GM12878 (cell line): ENCODE results near the gene THRB. TPM values are rescaled to one million over a fixed set of nuclear protein-coding genes. Genes with fewer than 3 reads are reported as not detected.

Experiments used
- ATAC-seq: fragments of 200-7000 bp; cut with Tn5 transposase; 3 replicates; pipeline ENCODE4 v1.9.1; 2020; ENCODE audit warnings: mild to moderate bottlenecking, moderate library complexity
- BruUV-seq: library from RNA; stranded (reverse); fragments of 400-500 nt; replicated peaks from 2 replicates; lab custom pipeline; 2021; lab: Mats Ljungman, UMichigan
- CTCF ChIA-PET: fragments of 300-600 bp; sonication (Branson Sonifier 250); formaldehyde crosslinking; extraction: SDS; loops from one replicate; lab custom pipeline; 2021; ENCODE audit warnings: inconsistent platforms; lab: Yijun Ruan, JAX
- POLR2A ChIA-PET: fragments of 350-600 bp; formaldehyde crosslinking; extraction: SDS; loops from one replicate; lab custom pipeline; 2021; ENCODE audit warnings: inconsistent platforms; lab: Charles Lee
- RAD21 ChIA-PET: fragments of 300-600 bp; sonication (Branson Sonifier 250); formaldehyde crosslinking; loops from one replicate; lab custom pipeline; 2023; ENCODE audit warnings: antibody characterized with exemption; ENCODE audit not compliant: unreplicated experiment; lab: Charles Lee
- SMC1A ChIA-PET: fragments of 300-600 bp; sonication (Branson Sonifier 250); formaldehyde crosslinking; loops from one replicate; lab custom pipeline; 2023; ENCODE audit not compliant: unreplicated experiment, uncharacterized antibody; lab: Charles Lee
- DNase-seq: peaks from one replicate; pipeline ENCODE4 v3.0.0-alpha.2; 2011; ENCODE audit warnings: low read depth, low spot score
- FAIRE-seq: peaks from 3 replicates; lab custom pipeline; 2011; peaks lifted over from hg19 to GRCh38; lab: Jason Lieb, UNC
- H2AFZ ChIP-seq: 2 replicates; pipeline ENCODE4 v1.6.0; 2011; ENCODE audit warnings: low read depth, low read length, control low read depth; ENCODE audit not compliant: control insufficient read depth
- H3K27ac ChIP-seq: 2 replicates; pipeline ENCODE4 v1.5.1; 2011; ENCODE audit warnings: control low read depth; ENCODE audit not compliant: control insufficient read depth, insufficient read depth
- H3K27me3 ChIP-seq, 2 experiments: replicated peaks in 1 of 2; 2 replicates each; pipeline versions ENCODE4 v1.6.0 to v1.6.1; 2011; ENCODE audit warnings: low read length in 1 of 2; ENCODE audit not compliant: control insufficient read depth in 2 of 2, insufficient read depth in 2 of 2
- H3K36me3 ChIP-seq, 2 experiments: 2 replicates each; pipeline ENCODE4 v1.5.1; 2011; ENCODE audit warnings: low read length in 1 of 2; ENCODE audit not compliant: control insufficient read depth in 2 of 2, insufficient read depth in 2 of 2
- H3K4me1 ChIP-seq: 2 replicates; pipeline ENCODE4 v1.6.1; 2011; ENCODE audit warnings: mild to moderate bottlenecking, low read length, moderate library complexity, mixed read lengths; ENCODE audit not compliant: control insufficient read depth, insufficient read depth
- H3K4me2 ChIP-seq: 2 replicates; pipeline ENCODE4 v1.6.0; 2011; ENCODE audit warnings: control low read depth; ENCODE audit not compliant: control insufficient read depth, insufficient read depth
- H3K4me3 ChIP-seq: fragments of 200-600 bp; sonication (generic); 2 replicates; pipeline ENCODE4 v1.5.1; 2016
- H3K79me2 ChIP-seq: 2 replicates; pipeline ENCODE4 v1.6.0; 2011; ENCODE audit warnings: low read length; ENCODE audit not compliant: control insufficient read depth, insufficient read depth
- H3K9ac ChIP-seq: 2 replicates; pipeline ENCODE4 v1.8.0; 2011; ENCODE audit warnings: low read length, control low read depth, mixed read lengths; ENCODE audit not compliant: control insufficient read depth, insufficient read depth
- H3K9me3 ChIP-seq: replicated peaks from 3 replicates; pipeline ENCODE4 v1.5.1; 2011; ENCODE audit warnings: mild to moderate bottlenecking, low read length; ENCODE audit not compliant: control insufficient read depth, insufficient read depth
- H4K20me1 ChIP-seq: 2 replicates; pipeline ENCODE4 v1.6.0; 2011; ENCODE audit not compliant: control insufficient read depth, insufficient read depth
- CBFB ChIP-seq: IDR thresholded peaks from 2 replicates; pipeline ENCODE4 v1.6.1; 2016; ENCODE audit warnings: antibody characterized with exemption, low read depth
- FOXK2 ChIP-seq: fragments of 450-650 bp; IDR thresholded peaks from 2 replicates; pipeline ENCODE4 v1.6.1; 2017; ENCODE audit warnings: mild to moderate bottlenecking, moderate library complexity
- FOXM1 ChIP-seq: IDR thresholded peaks from 2 replicates; pipeline ENCODE4 v1.6.1; 2012; ENCODE audit warnings: low read depth, mild to moderate bottlenecking, inconsistent platforms, low read length, moderate library complexity
- KDM1A ChIP-seq: fragments of 200-600 bp; sonication (generic); IDR thresholded peaks from 2 replicates; pipeline ENCODE4 v1.6.1; 2016; ENCODE audit warnings: borderline replicate concordance
- NFXL1 ChIP-seq: fragments of 450-650 bp; IDR thresholded peaks from 2 replicates; pipeline ENCODE4 v1.6.1; 2017; ENCODE audit warnings: antibody characterized with exemption, mild to moderate bottlenecking, borderline replicate concordance
- NR2C2 ChIP-seq: IDR thresholded peaks from 2 replicates; pipeline ENCODE4 v1.6.1; 2011; ENCODE audit warnings: borderline replicate concordance, low read depth; ENCODE audit not compliant: control insufficient read depth, insufficient read length
- PML ChIP-seq: IDR thresholded peaks from 2 replicates; pipeline ENCODE4 v1.6.1; 2012; ENCODE audit warnings: low read length, inconsistent platforms
- SIX5 ChIP-seq: IDR thresholded peaks from 2 replicates; pipeline ENCODE4 v1.6.1; 2011; ENCODE audit warnings: mild to moderate bottlenecking, low read depth, low read length, moderate library complexity; ENCODE audit not compliant: severe bottlenecking
- TCF12 ChIP-seq: IDR thresholded peaks from 2 replicates; pipeline ENCODE4 v1.6.1; 2011; ENCODE audit warnings: low read depth, mild to moderate bottlenecking, low read length
- ZBED1 ChIP-seq: IDR thresholded peaks from 2 replicates; pipeline ENCODE4 v1.6.1; 2016; ENCODE audit warnings: borderline replicate concordance
- ZNF207 ChIP-seq: fragments of 450-650 bp; IDR thresholded peaks from 2 replicates; pipeline ENCODE4 v1.6.1; 2014; ENCODE audit warnings: antibody characterized with exemption, mild to moderate bottlenecking, borderline replicate concordance
- ZNF622 ChIP-seq: fragments of 450-650 bp; IDR thresholded peaks from 2 replicates; pipeline ENCODE4 v1.6.1; 2017; ENCODE audit warnings: mild to moderate bottlenecking, inconsistent platforms
- WGBS: methylation state at CpG from one replicate; pipeline ENCODE4 v1.1.6; 2016; ENCODE audit warnings: low lambda C conversion rate; ENCODE audit not compliant: insufficient replicate concordance, insufficient coverage; ENCODE audit errors: missing lambda C conversion rate; 5-methylcytosine and 5-hydroxymethylcytosine counted together
- in situ Hi-C: fragments of 300-500 bp; cut with MboI; formaldehyde crosslinking; loops from 9 replicates; pipeline ENCODE4 v1.14.3; 2018; ENCODE audit warnings: mixed read lengths
- intact Hi-C: fragments of 100-400 bp; cut with micrococcal nuclease; formaldehyde crosslinking; loops from one replicate; pipeline ENCODE4 v1.14.2; 2022; ENCODE audit not compliant: unreplicated experiment
- polyA plus RNA-seq, 11 experiments: library from polyadenylated mRNA; depleted of rRNA in 4 of 11; unstranded in 6 of 11; stranded (reverse) in 5 of 11; fragments of >200 nt; fragmentation: Nextera tagmentation in 4 of 11; fragmentation: Illumina TruSeq in 1 of 11; extraction: Ambion mirVana in 4 of 11; extraction: Trizol in 1 of 11; gene quantifications; 1 replicate in 1 of 11; 2 replicates in 10 of 11; pipeline versions ENCODE4 v1.2.1 to v1.2.3, GENCODE V29; 2011 to 2016; ENCODE audit warnings: inconsistent platforms in 2 of 11, missing spikeins in 2 of 11, low read depth in 1 of 11
- total RNA-seq, 4 experiments: library from RNA; depleted of rRNA in 3 of 4; stranded (reverse); fragments of >200 nt in 3 of 4; fragmentation: Illumina TruSeq in 1 of 4; extraction: Trizol in 1 of 4; gene quantifications; 2 replicates each; pipeline versions ENCODE4 v1.2.1 to v1.2.3, GENCODE V29; 2013 to 2021
- TF ChIP-seq, protein P1 (sequence below): IDR thresholded peaks from 2 replicates; pipeline ENCODE4 v1.6.1; 2011; ENCODE audit warnings: low read depth, mild to moderate bottlenecking, low read length, moderate library complexity, borderline replicate concordance; ENCODE audit errors: extremely low read depth
- TF ChIP-seq, protein P2 (sequence below): IDR thresholded peaks from 2 replicates; pipeline ENCODE4 v1.6.1; 2012; ENCODE audit warnings: improper control_type of control experiment, low read depth, low read length; ENCODE audit not compliant: insufficient replicate concordance
- TF ChIP-seq, protein P3 (sequence below): fragments of 450-650 bp; IDR thresholded peaks from 2 replicates; pipeline ENCODE4 v1.6.1; 2017; ENCODE audit warnings: low read depth, mild to moderate bottlenecking, moderate library complexity
- TF ChIP-seq, protein P4 (sequence below): fragments of 450-650 bp; IDR thresholded peaks from 2 replicates; pipeline ENCODE4 v1.6.1; 2017; ENCODE audit warnings: antibody characterized with exemption, mild to moderate bottlenecking, moderate library complexity

The THRB gene
- total and polyA plus RNA-seq, 10 of the 15 experiments (the other 5 are each of a cell fraction or from before 2014, with no cell fraction given): 0.05 TPM; not detected in 9

DNA sequence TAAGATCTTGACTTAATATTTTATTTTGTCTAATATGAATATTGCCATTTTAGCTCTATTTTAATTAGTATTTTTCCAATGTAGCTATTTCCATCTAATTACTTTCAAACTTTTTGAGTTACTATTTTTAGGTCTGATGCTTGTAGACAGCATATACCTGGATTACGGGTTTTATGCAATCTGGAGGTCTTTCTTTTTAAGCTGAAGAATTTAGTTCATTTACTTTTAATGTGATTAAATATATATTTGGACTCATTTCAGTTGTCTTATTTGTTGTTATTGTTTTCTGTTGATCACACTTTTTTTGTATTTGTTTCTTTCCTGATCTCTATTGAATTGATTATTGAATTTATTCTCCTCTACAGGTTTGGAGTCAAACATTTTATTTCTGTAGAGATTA lies 30.3 kb downstream of the THRB start:
- DNase-seq (no peak), ATAC-seq (no peak), FAIRE-seq (no peak)
- no TSS peak for BruUV-seq
- Histone ChIP-seq H2AFZ (no peak overlapping the region), H4K20me1 (no peaks in the 10 kb centered on the region), H3K9me3 (no peaks in the 10 kb centered on the region), H3K27me3 (no peaks in the 10 kb centered on the region), H3K79me2 (no peaks in the 10 kb centered on the region), H3K4me3 (no peak overlapping the region), H3K4me1 (no peaks in the 10 kb centered on the region), H3K27ac (no peak overlapping the region), H3K36me3 (no peaks in the 10 kb centered on the region), H3K4me2 (no peak overlapping the region), H3K9ac (no peak overlapping the region)
- intact Hi-C loops: no loop called here
- in situ Hi-C loops: no loop called here
- CTCF ChIA-PET: no interaction called here
- RAD21 ChIA-PET: no interaction called here
- WGBS: 32% methylated on average over 1 of the region's 1 CpG
- SMC1A ChIA-PET: no interaction called here
- POLR2A ChIA-PET: no interaction called here
- no peak for TF ChIP-seq NFXL1
- TF ChIP-seq, protein P1, sequence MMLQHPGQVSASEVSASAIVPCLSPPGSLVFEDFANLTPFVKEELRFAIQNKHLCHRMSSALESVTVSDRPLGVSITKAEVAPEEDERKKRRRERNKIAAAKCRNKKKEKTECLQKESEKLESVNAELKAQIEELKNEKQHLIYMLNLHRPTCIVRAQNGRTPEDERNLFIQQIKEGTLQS: no peak
- TF ChIP-seq FOXM1: no peak
- TF ChIP-seq FOXK2: no peak
- TF ChIP-seq PML: no peak
- TF ChIP-seq, protein P2, sequence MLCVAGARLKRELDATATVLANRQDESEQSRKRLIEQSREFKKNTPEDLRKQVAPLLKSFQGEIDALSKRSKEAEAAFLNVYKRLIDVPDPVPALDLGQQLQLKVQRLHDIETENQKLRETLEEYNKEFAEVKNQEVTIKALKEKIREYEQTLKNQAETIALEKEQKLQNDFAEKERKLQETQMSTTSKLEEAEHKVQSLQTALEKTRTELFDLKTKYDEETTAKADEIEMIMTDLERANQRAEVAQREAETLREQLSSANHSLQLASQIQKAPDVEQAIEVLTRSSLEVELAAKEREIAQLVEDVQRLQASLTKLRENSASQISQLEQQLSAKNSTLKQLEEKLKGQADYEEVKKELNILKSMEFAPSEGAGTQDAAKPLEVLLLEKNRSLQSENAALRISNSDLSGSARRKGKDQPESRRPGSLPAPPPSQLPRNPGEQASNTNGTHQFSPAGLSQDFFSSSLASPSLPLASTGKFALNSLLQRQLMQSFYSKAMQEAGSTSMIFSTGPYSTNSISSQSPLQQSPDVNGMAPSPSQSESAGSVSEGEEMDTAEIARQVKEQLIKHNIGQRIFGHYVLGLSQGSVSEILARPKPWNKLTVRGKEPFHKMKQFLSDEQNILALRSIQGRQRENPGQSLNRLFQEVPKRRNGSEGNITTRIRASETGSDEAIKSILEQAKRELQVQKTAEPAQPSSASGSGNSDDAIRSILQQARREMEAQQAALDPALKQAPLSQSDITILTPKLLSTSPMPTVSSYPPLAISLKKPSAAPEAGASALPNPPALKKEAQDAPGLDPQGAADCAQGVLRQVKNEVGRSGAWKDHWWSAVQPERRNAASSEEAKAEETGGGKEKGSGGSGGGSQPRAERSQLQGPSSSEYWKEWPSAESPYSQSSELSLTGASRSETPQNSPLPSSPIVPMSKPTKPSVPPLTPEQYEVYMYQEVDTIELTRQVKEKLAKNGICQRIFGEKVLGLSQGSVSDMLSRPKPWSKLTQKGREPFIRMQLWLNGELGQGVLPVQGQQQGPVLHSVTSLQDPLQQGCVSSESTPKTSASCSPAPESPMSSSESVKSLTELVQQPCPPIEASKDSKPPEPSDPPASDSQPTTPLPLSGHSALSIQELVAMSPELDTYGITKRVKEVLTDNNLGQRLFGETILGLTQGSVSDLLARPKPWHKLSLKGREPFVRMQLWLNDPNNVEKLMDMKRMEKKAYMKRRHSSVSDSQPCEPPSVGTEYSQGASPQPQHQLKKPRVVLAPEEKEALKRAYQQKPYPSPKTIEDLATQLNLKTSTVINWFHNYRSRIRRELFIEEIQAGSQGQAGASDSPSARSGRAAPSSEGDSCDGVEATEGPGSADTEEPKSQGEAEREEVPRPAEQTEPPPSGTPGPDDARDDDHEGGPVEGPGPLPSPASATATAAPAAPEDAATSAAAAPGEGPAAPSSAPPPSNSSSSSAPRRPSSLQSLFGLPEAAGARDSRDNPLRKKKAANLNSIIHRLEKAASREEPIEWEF: no peak
- no peak for TF ChIP-seq ZNF622
- TF ChIP-seq ZNF207: no peak
- TF ChIP-seq ZBED1: no peak
- TF ChIP-seq KDM1A: no peak
- TF ChIP-seq, protein P3, sequence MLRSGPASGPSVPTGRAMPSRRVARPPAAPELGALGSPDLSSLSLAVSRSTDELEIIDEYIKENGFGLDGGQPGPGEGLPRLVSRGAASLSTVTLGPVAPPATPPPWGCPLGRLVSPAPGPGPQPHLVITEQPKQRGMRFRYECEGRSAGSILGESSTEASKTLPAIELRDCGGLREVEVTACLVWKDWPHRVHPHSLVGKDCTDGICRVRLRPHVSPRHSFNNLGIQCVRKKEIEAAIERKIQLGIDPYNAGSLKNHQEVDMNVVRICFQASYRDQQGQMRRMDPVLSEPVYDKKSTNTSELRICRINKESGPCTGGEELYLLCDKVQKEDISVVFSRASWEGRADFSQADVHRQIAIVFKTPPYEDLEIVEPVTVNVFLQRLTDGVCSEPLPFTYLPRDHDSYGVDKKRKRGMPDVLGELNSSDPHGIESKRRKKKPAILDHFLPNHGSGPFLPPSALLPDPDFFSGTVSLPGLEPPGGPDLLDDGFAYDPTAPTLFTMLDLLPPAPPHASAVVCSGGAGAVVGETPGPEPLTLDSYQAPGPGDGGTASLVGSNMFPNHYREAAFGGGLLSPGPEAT: no peak
- TF ChIP-seq SIX5: no peak
- no peak for TF ChIP-seq TCF12
- TF ChIP-seq CBFB: no peak
- TF ChIP-seq, protein P4, sequence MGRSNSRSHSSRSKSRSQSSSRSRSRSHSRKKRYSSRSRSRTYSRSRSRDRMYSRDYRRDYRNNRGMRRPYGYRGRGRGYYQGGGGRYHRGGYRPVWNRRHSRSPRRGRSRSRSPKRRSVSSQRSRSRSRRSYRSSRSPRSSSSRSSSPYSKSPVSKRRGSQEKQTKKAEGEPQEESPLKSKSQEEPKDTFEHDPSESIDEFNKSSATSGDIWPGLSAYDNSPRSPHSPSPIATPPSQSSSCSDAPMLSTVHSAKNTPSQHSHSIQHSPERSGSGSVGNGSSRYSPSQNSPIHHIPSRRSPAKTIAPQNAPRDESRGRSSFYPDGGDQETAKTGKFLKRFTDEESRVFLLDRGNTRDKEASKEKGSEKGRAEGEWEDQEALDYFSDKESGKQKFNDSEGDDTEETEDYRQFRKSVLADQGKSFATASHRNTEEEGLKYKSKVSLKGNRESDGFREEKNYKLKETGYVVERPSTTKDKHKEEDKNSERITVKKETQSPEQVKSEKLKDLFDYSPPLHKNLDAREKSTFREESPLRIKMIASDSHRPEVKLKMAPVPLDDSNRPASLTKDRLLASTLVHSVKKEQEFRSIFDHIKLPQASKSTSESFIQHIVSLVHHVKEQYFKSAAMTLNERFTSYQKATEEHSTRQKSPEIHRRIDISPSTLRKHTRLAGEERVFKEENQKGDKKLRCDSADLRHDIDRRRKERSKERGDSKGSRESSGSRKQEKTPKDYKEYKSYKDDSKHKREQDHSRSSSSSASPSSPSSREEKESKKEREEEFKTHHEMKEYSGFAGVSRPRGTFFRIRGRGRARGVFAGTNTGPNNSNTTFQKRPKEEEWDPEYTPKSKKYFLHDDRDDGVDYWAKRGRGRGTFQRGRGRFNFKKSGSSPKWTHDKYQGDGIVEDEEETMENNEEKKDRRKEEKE: no peak
- TF ChIP-seq NR2C2: no peak
